ENCODE data around the gene KSR2.

DNA sequence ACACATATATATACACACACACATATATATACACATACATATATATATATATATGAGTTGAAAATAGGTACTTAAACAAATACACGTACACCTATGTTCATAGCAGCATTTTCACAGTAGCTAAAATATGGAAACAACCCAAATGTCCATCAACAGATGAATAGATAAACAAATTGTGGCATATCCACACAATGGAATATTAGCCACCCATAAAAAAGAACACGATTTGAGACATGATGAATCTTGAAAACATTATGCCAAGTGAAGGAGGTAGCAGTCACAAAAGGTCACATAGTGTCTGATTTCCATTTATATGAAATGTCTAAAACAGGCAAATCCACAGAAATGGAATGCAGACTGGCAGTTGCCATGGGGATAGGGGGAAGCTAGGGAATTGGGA, 276.3 kb downstream of the KSR2 start:
- TF ChIP-seq, protein P1, sequence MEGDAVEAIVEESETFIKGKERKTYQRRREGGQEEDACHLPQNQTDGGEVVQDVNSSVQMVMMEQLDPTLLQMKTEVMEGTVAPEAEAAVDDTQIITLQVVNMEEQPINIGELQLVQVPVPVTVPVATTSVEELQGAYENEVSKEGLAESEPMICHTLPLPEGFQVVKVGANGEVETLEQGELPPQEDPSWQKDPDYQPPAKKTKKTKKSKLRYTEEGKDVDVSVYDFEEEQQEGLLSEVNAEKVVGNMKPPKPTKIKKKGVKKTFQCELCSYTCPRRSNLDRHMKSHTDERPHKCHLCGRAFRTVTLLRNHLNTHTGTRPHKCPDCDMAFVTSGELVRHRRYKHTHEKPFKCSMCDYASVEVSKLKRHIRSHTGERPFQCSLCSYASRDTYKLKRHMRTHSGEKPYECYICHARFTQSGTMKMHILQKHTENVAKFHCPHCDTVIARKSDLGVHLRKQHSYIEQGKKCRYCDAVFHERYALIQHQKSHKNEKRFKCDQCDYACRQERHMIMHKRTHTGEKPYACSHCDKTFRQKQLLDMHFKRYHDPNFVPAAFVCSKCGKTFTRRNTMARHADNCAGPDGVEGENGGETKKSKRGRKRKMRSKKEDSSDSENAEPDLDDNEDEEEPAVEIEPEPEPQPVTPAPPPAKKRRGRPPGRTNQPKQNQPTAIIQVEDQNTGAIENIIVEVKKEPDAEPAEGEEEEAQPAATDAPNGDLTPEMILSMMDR (tag by site-specific recombination; IDR thresholded peaks at IDR 0.05) = no peak
- TF ChIP-seq, protein P2, sequence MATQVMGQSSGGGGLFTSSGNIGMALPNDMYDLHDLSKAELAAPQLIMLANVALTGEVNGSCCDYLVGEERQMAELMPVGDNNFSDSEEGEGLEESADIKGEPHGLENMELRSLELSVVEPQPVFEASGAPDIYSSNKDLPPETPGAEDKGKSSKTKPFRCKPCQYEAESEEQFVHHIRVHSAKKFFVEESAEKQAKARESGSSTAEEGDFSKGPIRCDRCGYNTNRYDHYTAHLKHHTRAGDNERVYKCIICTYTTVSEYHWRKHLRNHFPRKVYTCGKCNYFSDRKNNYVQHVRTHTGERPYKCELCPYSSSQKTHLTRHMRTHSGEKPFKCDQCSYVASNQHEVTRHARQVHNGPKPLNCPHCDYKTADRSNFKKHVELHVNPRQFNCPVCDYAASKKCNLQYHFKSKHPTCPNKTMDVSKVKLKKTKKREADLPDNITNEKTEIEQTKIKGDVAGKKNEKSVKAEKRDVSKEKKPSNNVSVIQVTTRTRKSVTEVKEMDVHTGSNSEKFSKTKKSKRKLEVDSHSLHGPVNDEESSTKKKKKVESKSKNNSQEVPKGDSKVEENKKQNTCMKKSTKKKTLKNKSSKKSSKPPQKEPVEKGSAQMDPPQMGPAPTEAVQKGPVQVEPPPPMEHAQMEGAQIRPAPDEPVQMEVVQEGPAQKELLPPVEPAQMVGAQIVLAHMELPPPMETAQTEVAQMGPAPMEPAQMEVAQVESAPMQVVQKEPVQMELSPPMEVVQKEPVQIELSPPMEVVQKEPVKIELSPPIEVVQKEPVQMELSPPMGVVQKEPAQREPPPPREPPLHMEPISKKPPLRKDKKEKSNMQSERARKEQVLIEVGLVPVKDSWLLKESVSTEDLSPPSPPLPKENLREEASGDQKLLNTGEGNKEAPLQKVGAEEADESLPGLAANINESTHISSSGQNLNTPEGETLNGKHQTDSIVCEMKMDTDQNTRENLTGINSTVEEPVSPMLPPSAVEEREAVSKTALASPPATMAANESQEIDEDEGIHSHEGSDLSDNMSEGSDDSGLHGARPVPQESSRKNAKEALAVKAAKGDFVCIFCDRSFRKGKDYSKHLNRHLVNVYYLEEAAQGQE (tag by site-specific recombination; IDR thresholded peaks at IDR 0.05) = no peak
- TF ChIP-seq ZNF274 (IDR thresholded peaks at IDR 0.05; ENCODE audit: low read length) (no peak), ZNF274 (tag by site-specific recombination; IDR thresholded peaks at IDR 0.05; ENCODE audit: borderline replicate concordance) (no peak), ZNF24 (tag by site-specific recombination; IDR thresholded peaks at IDR 0.05) (no peak)

All from HEK293 (cell line).